ENCODE measurements around the gene AP3B1.

AP3B1 gene

DNA sequence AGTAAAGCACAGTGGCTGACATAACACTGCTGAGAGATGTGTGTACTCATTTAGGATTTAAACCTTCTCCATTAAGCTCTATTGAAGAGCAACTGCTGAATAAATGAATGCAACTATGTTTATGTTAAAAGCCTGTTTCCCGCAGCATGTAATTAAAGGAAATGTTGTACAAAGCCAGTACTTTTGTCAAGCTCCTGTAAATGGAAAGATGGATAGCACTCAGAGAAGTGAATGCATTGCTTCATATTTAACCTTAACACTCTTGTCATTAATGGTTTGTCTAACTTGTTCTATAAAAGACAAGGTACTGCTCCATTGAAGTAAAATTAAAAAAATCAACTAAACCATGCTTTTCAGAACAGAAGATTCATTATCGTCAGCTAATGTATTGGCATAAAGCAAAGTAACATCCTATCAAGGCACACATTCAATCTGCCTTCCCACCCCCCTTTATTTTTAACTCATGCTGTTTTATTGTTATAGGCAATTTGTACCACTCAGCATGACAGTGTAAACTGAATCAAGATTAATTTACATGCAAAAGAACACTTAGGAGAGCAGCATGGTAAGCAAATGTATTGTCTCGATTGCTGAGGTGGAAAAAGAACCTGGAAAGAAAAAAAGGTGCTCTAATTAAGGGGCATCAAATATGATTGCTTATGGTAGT, 277.5 kb downstream of the AP3B1 start:
- POLR2A ChIA-PET, result no interaction called here
- no peak overlapping the region for H3K4me3 ChIP-seq (ENCODE audit: low read depth, low read length)
- CTCF ChIA-PET, result interaction anchor here (1.4 kb wide), 1 partner anchor 17 kb away, joined by 3 read pairs; no protein-coding TSS in a partner anchor
- TF ChIP-seq, protein P1, sequence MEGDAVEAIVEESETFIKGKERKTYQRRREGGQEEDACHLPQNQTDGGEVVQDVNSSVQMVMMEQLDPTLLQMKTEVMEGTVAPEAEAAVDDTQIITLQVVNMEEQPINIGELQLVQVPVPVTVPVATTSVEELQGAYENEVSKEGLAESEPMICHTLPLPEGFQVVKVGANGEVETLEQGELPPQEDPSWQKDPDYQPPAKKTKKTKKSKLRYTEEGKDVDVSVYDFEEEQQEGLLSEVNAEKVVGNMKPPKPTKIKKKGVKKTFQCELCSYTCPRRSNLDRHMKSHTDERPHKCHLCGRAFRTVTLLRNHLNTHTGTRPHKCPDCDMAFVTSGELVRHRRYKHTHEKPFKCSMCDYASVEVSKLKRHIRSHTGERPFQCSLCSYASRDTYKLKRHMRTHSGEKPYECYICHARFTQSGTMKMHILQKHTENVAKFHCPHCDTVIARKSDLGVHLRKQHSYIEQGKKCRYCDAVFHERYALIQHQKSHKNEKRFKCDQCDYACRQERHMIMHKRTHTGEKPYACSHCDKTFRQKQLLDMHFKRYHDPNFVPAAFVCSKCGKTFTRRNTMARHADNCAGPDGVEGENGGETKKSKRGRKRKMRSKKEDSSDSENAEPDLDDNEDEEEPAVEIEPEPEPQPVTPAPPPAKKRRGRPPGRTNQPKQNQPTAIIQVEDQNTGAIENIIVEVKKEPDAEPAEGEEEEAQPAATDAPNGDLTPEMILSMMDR (IDR thresholded peaks at IDR 0.05; ENCODE audit: insufficient read depth, low read length, missing control alignments), result no peak
- no peak for DNase-seq (ENCODE audit: low read depth, low spot score)

DNA sequence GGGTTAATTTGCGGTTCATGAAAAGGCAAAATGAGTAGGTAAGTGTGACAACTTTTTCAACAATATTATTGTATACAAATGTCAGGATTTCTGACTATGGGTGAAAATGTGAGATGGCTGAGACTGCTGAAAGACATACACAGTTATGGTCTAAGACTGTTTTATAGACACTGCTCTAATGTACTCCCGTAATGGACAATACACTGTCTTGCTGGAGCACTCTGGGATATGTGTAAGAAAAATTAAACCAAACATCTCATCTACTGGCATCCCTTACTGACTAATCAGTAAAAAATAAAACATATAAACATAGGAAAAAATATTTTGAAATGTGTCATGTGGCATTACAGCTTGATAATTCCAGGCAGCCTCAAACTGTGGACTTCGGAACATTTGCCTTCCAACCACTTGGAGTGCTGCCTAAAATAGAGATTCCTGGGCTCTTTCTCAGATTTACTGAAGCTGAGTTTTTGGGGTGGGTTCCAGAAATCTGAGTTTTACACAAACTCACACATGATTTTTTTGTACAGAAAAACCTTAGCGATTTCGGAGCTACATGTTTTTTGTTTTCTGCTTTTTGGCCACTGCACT, 284.5 kb downstream of the AP3B1 start:
- POLR2A ChIA-PET, result interaction anchor here (0.8 kb wide), 1 partner anchor 157 kb away, joined by 3 read pairs; no protein-coding TSS in a partner anchor
- H3K4me3 ChIP-seq (ENCODE audit: low read depth, low read length), result no peak overlapping the region
- peak; percentile 71 for DNase-seq (ENCODE audit: low read depth, low spot score)
- CTCF ChIA-PET, result interaction anchor here (0.6 to 3.6 kb wide), 8 partner anchors 9 to 743 kb away, joined by 4 to 18 read pairs (median 4); no protein-coding TSS in a partner anchor
- TF ChIP-seq, protein P1 (IDR thresholded peaks at IDR 0.05; ENCODE audit: insufficient read depth, low read length, missing control alignments), result no peak

DNA sequence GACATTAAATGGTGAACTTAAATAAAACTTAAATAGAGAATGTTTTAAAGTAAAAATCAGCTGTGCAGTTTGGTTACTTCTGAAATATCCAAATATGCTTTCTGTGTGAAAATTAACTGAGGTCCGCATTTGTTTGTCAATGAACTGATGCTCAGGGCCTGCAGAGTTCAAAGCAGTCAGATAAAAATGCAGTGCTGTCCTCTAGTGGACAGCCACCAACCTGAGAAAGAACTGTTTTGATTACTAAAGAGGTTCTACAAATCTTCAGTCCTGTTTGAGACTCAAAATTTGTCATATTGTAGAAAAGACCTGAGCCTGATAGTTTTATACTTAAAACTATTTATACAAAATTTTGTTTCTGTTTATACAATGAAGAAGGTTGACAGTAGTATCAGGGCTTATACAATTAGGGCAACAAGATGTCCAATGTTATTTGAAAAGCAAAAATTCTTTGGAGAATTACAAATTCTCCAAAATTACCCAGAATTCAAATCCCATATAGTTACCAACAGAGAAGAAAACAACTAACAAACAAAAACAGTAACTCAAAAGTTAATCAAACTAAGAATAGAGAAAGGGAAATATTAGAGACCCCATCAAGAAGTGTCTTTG, 286.0 kb downstream of the AP3B1 start:
- TF ChIP-seq, protein P1 (IDR thresholded peaks at IDR 0.05; ENCODE audit: insufficient read depth, low read length, missing control alignments), result peak; percentile 69
- CTCF ChIA-PET, result interaction anchor here (0.7 to 3.6 kb wide), 13 partner anchors 9 to 448 kb away, joined by 3 to 18 read pairs (median 3); no protein-coding TSS in a partner anchor
- POLR2A ChIA-PET, result no interaction called here
- H3K4me3 ChIP-seq (ENCODE audit: low read depth, low read length), result no peak overlapping the region
- no peak for DNase-seq (ENCODE audit: low read depth, low spot score)

DNA sequence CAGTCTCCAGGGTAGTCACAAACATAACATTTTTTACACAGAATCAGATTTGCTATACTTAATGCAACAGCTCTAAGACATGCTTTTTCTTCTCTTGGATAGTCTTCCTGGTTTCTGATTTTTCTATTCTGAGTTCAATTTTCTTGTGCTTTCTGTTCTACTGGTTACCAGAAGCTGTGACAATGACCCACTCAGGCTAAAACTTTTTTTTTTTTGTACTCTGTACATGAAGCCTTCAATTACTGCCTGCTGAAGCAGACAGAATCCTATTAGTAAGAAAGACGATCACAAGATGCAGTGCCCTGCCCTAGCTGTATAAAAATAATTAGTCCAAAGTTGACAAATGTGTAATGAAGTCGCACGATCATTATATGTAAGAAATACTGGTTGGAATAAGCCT, 287.3 kb downstream of the AP3B1 start:
- TF ChIP-seq, protein P1 (IDR thresholded peaks at IDR 0.05; ENCODE audit: insufficient read depth, low read length, missing control alignments), result no peak
- CTCF ChIA-PET, result interaction anchor here (1.0 to 3.6 kb wide), 2 partner anchors 144 to 446 kb away, joined by 3 to 15 read pairs; no protein-coding TSS in a partner anchor
- DNase-seq (ENCODE audit: low read depth, low spot score), result no peak
- POLR2A ChIA-PET, result no interaction called here
- H3K4me3 ChIP-seq (ENCODE audit: low read depth, low read length), result no peak overlapping the region

DNA sequence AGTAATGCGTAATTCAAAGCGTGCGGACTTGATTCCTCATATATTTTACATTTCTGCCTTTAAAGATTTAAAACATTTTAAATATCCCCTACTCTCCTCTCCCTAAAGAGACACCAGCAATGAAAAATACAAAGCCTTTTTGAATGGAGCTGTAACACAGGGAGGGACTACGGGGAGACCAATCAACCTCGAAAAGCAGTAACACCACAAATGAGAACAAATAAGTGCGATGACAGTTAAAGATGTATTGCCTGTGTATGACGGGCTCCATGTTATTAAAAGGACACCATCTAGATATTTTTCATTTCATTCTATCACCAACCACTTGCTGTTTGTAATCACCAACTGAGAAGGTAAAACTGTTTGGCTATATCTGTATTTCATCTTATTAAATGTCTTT, 288.0 kb downstream of the AP3B1 start:
- ChIA-PET CTCF (no interaction called here), POLR2A (no interaction called here)
- DNase-seq (ENCODE audit: low read depth, low spot score), result no peak
- TF ChIP-seq, protein P1 (IDR thresholded peaks at IDR 0.05; ENCODE audit: insufficient read depth, low read length, missing control alignments), result no peak
- H3K4me3 ChIP-seq (ENCODE audit: low read depth, low read length), result no peak overlapping the region
